H9 (cell line): ENCODE results near the gene UCHL1. TPM values are rescaled to one million over a fixed set of nuclear protein-coding genes. Genes with fewer than 3 reads are reported as not detected.

Source experiments
- DNase-seq: peaks from one replicate; pipeline ENCODE4 v3.0.0-alpha.2; 2017
- H2AFZ ChIP-seq: one replicate; pipeline ENCODE4 v1.6.1; 2013; ENCODE audit warnings: mild to moderate bottlenecking, low read length, control low read depth, moderate library complexity
- H2AK5ac ChIP-seq: 2 replicates; pipeline ENCODE4 v1.6.1; 2013; ENCODE audit warnings: low read length, control low read depth, mixed read lengths; ENCODE audit not compliant: insufficient read length
- H2BK120ac ChIP-seq: one replicate; pipeline ENCODE4 v1.6.1; 2013; ENCODE audit warnings: low read depth, mild to moderate bottlenecking, low read length, control low read depth, inconsistent platforms; ENCODE audit not compliant: poor library complexity, severe bottlenecking
- H2BK12ac ChIP-seq: 2 replicates; pipeline ENCODE4 v1.6.1; 2013; ENCODE audit warnings: low read length, control low read depth, mixed read lengths, low read depth; ENCODE audit not compliant: insufficient read length
- H2BK15ac ChIP-seq: 2 replicates; pipeline ENCODE4 v1.6.1; 2013; ENCODE audit warnings: low read depth, low read length, control low read depth
- H2BK20ac ChIP-seq: one replicate; pipeline ENCODE4 v1.6.1; 2013; ENCODE audit warnings: low read depth, mild to moderate bottlenecking, low read length, control low read depth, inconsistent platforms; ENCODE audit not compliant: poor library complexity, severe bottlenecking
- H2BK5ac ChIP-seq: 2 replicates; pipeline ENCODE4 v1.6.1; 2013; ENCODE audit warnings: low read length, control low read depth, mixed read lengths; ENCODE audit not compliant: insufficient read length
- H3K14ac ChIP-seq: 2 replicates; pipeline ENCODE4 v1.6.1; 2013; ENCODE audit warnings: low read length, control low read depth; ENCODE audit not compliant: insufficient read depth
- H3K18ac ChIP-seq: 2 replicates; pipeline ENCODE4 v1.6.1; 2013; ENCODE audit warnings: low read depth, mild to moderate bottlenecking, mixed read lengths, low read length, control low read depth; ENCODE audit not compliant: insufficient read length
- H3K23ac ChIP-seq: 2 replicates; pipeline ENCODE4 v1.6.1; 2013; ENCODE audit warnings: low read length, control low read depth, mixed read lengths, low read depth; ENCODE audit not compliant: insufficient read length
- H3K23me2 ChIP-seq: 2 replicates; pipeline ENCODE4 v1.6.1; 2013; ENCODE audit warnings: low read depth, mild to moderate bottlenecking, mixed read lengths, low read length, control low read depth; ENCODE audit not compliant: insufficient read length, poor library complexity, severe bottlenecking
- H3K27ac ChIP-seq: 2 replicates; pipeline ENCODE4 v1.5.1; 2013; ENCODE audit warnings: low read length, control low read depth, mixed read lengths, low read depth; ENCODE audit not compliant: insufficient read length
- H3K27me3 ChIP-seq: 2 replicates; pipeline ENCODE4 v1.6.1; 2013; ENCODE audit warnings: low read length, control low read depth, inconsistent platforms; ENCODE audit not compliant: insufficient read depth
- H3K4ac ChIP-seq: 2 replicates; pipeline ENCODE4 v1.6.1; 2013; ENCODE audit warnings: low read depth, mild to moderate bottlenecking, control low read depth, inconsistent platforms, low read length, moderate library complexity
- H3K4me1 ChIP-seq: 2 replicates; pipeline ENCODE4 v1.6.1; 2013; ENCODE audit warnings: low read length, control low read depth, inconsistent platforms; ENCODE audit not compliant: insufficient read depth
- H3K4me2 ChIP-seq: 2 replicates; pipeline ENCODE4 v1.6.1; 2013; ENCODE audit warnings: low read length, control low read depth, mixed read lengths; ENCODE audit not compliant: insufficient read length, insufficient read depth
- H3K56ac ChIP-seq: 2 replicates; pipeline ENCODE4 v1.6.1; 2013; ENCODE audit warnings: low read depth, mild to moderate bottlenecking, mixed read lengths, low read length, control low read depth; ENCODE audit not compliant: insufficient read length
- H3K79me1 ChIP-seq: 2 replicates; pipeline ENCODE4 v1.6.1; 2013; ENCODE audit warnings: low read depth, mild to moderate bottlenecking, moderate library complexity, low read length, control low read depth, inconsistent platforms; ENCODE audit not compliant: insufficient read depth, poor library complexity, severe bottlenecking
- H3K79me2 ChIP-seq: 2 replicates; pipeline ENCODE4 v1.6.1; 2013; ENCODE audit warnings: low read length, control low read depth, inconsistent platforms; ENCODE audit not compliant: insufficient read depth
- H3K9ac ChIP-seq: 2 replicates; pipeline ENCODE4 v1.6.1; 2013; ENCODE audit warnings: low read length, control low read depth, mixed read lengths; ENCODE audit not compliant: insufficient read length; ENCODE audit errors: extremely low read depth
- H3K9me3 ChIP-seq: one replicate; pipeline ENCODE4 v1.6.1; 2013; ENCODE audit warnings: low read depth, low read length, inconsistent platforms; ENCODE audit not compliant: control insufficient read depth
- H3T11ph ChIP-seq: one replicate; pipeline ENCODE4 v1.6.1; 2013; ENCODE audit warnings: mild to moderate bottlenecking, low read length, control low read depth, inconsistent platforms
- H4K20me1 ChIP-seq: one replicate; pipeline ENCODE4 v1.6.1; 2013; ENCODE audit not compliant: control insufficient read depth, insufficient read length, insufficient read depth
- H4K5ac ChIP-seq: 2 replicates; pipeline ENCODE4 v1.6.1; 2013; ENCODE audit warnings: low read depth, mild to moderate bottlenecking, mixed read lengths, low read length, control low read depth; ENCODE audit not compliant: insufficient read length
- H4K8ac ChIP-seq: replicated peaks from 2 replicates; pipeline ENCODE4 v1.6.1; 2013; ENCODE audit warnings: low read length, control low read depth, mixed read lengths, low read depth; ENCODE audit not compliant: insufficient read length
- H4K91ac ChIP-seq: 2 replicates; pipeline ENCODE4 v1.6.1; 2013; ENCODE audit warnings: low read depth, mild to moderate bottlenecking, moderate library complexity, mixed read lengths, low read length, control low read depth; ENCODE audit not compliant: insufficient read length
- H3K27ac Mint-ChIP-seq, 3 experiments: 2 replicates in 2 of 3; 3 replicates in 1 of 3; pipeline ENCODE4 v1.8.0; 2020 to 2021; ENCODE audit warnings: mixed read lengths in 3 of 3, mild to moderate bottlenecking in 1 of 3, moderate library complexity in 1 of 3
- H3K27me3 Mint-ChIP-seq: 2 replicates; pipeline ENCODE4 v1.8.0; 2021; ENCODE audit warnings: low read depth, mild to moderate bottlenecking, moderate library complexity, mixed read lengths
- H3K36me3 Mint-ChIP-seq, 3 experiments: 2 replicates in 2 of 3; 3 replicates in 1 of 3; pipeline ENCODE4 v1.8.0; 2020 to 2021; ENCODE audit warnings: low read depth in 3 of 3, mixed read lengths in 3 of 3; ENCODE audit not compliant: insufficient read depth in 1 of 3
- H3K4me1 Mint-ChIP-seq, 2 experiments: 2 replicates each; pipeline ENCODE4 v1.8.0; 2020; ENCODE audit warnings: mixed read lengths in 2 of 2
- H3K4me3 Mint-ChIP-seq, 2 experiments: 2 replicates in 1 of 2; 3 replicates in 1 of 2; pipeline ENCODE4 v1.8.0; 2020 to 2021; ENCODE audit warnings: mild to moderate bottlenecking in 2 of 2, mixed read lengths in 2 of 2, moderate library complexity in 1 of 2
- H3K9me3 Mint-ChIP-seq, 2 experiments: 2 replicates in 1 of 2; 3 replicates in 1 of 2; pipeline ENCODE4 v1.8.0; 2020; ENCODE audit warnings: mild to moderate bottlenecking in 2 of 2, mixed read lengths in 2 of 2, moderate library complexity in 1 of 2
- WGBS: extraction: QIAGEN DNeasy Blood & Tissue Kit; methylation state at CpG from one replicate; pipeline ENCODE4 v1.1.7; 2013; ENCODE audit warnings: missing lambda C conversion rate, low lambda C conversion rate, mixed read lengths; ENCODE audit not compliant: insufficient read length; ENCODE audit errors: extremely low coverage; 5-methylcytosine and 5-hydroxymethylcytosine counted together
- total RNA-seq: library from RNA; stranded (reverse); gene quantifications from 2 replicates; pipeline ENCODE4 v1.2.1, GENCODE V29; 2021
- TF ChIP-seq, protein P1 (sequence below): fragments of 200-600 bp; sonication (generic); conservative IDR thresholded peaks from 3 replicates; pipeline ENCODE4 v1.8.0; 2021; ENCODE audit warnings: antibody characterized with exemption, mild to moderate bottlenecking

Gene UCHL1
- total RNA-seq, 1 experiment from 2014 or later: 513 TPM

DNA sequence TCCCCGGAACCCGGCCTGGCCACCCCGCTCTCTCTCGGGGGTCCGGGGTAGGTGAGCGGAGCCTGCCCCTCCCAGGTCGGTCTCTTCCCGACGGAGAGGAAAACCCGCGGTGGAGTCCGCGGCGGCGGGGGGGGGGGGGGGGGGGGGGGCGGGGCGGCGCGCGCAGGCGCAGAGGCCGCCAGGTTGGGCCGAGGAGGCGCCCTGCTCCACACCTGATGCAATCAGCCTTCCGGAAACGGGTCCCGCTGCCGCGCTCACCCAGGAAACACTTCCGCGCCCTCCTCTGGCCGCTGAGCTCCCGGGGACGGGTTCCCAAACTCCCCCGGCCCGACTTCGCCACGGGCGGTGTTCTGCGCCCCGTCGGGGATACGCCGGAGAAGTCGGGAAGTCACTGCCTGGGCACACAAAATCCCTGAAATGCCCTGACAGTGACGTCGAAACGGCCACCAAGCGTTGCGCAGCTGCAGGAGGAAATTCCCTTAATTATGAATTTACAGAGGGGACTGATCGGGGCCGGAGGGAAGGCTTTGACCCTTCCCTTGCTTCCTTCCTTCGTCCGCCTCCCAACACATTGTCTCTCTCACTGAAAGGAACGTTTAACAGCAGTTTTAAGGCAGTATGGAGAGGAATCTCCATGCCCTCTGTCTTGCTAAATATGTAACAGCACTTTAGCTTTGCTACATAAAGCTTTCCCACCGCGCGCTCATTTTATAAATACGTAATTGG lies 40.3 kb upstream of the UCHL1 start:
- H3K79me2 ChIP-seq: 0 out of 2 replicates have a peak, but pooled peaks cover 3% of the 10 kb centered on the region
- no CpG with 5 or more reads among the region's 59 CpGs for WGBS
- H3K36me3 Mint-ChIP-seq: no peaks in the 10 kb centered on the region
- H3K14ac ChIP-seq: peak overlapping the region; percentile 93; the same call in 1 of the 2 replicates
- H3K9ac ChIP-seq: peak overlapping the region; percentile 84
- TF ChIP-seq, protein P1, sequence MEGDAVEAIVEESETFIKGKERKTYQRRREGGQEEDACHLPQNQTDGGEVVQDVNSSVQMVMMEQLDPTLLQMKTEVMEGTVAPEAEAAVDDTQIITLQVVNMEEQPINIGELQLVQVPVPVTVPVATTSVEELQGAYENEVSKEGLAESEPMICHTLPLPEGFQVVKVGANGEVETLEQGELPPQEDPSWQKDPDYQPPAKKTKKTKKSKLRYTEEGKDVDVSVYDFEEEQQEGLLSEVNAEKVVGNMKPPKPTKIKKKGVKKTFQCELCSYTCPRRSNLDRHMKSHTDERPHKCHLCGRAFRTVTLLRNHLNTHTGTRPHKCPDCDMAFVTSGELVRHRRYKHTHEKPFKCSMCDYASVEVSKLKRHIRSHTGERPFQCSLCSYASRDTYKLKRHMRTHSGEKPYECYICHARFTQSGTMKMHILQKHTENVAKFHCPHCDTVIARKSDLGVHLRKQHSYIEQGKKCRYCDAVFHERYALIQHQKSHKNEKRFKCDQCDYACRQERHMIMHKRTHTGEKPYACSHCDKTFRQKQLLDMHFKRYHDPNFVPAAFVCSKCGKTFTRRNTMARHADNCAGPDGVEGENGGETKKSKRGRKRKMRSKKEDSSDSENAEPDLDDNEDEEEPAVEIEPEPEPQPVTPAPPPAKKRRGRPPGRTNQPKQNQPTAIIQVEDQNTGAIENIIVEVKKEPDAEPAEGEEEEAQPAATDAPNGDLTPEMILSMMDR: no peak; the same call in 1 of the 3 replicates
- H3K79me1 ChIP-seq: no peaks in the 10 kb centered on the region
- no peak overlapping the region for H3K4ac ChIP-seq
- H3K27me3 ChIP-seq: peaks cover 2% of the 10 kb centered on the region; the same call in 1 of the 2 replicates
- DNase-seq: peak; percentile 93
- H3K56ac ChIP-seq: peak overlapping the region; percentile 25
- no peak overlapping the region for H2BK20ac ChIP-seq
- peaks cover 6% of the 10 kb centered on the region for H3K4me1 ChIP-seq
- H3K4me2 ChIP-seq: peak overlapping the region; percentile 82
- peak overlapping the region; percentile 24 for H4K8ac ChIP-seq
- peak overlapping the region; percentile 95 for H3K18ac ChIP-seq
- H3K4me1 Mint-ChIP-seq: peaks cover 45 to 48% of the 10 kb centered on the region in 2 experiments
- no peak overlapping the region for H4K91ac ChIP-seq
- no peaks in the 10 kb centered on the region for H3K9me3 ChIP-seq
- no peaks in the 10 kb centered on the region for H4K20me1 ChIP-seq
- H2AK5ac ChIP-seq: no peak overlapping the region
- H2BK12ac ChIP-seq: no peak overlapping the region
- peak overlapping the region; percentile 26 for H4K5ac ChIP-seq
- no peak overlapping the region for H2BK120ac ChIP-seq
- H3K9me3 Mint-ChIP-seq: no peaks in the 10 kb centered on the region; a peak in 1 of 5 replicates
- peaks cover 14% of the 10 kb centered on the region for H3K27me3 Mint-ChIP-seq
- no peak overlapping the region for H2AFZ ChIP-seq
- H3K23me2 ChIP-seq: peaks cover 14% of the 10 kb centered on the region
- H3T11ph ChIP-seq: no peak overlapping the region
- no peak overlapping the region for H2BK15ac ChIP-seq
- H3K4me3 Mint-ChIP-seq: peak overlapping the region; percentile 82 to 86
- H3K27ac ChIP-seq: peak overlapping the region; percentile 86
- H3K27ac Mint-ChIP-seq: peak overlapping the region; percentile 97 to 100 (median 98)
- H3K23ac ChIP-seq: peak overlapping the region; percentile 13
- peak overlapping the region; percentile 23 for H2BK5ac ChIP-seq
